NCI-H1436 (cell line): ENCODE data around the gene IFITM1.
"Not testable (repeated sequence)": the region's sequence is repeated elsewhere in the genome, so short reads cannot be mapped to it uniquely, and the experiment has no call there.

Experiments used
- DNase-seq: peaks from one replicate; lab custom pipeline; 2025; lab: John Stamatoyannopoulos, UW

IFITM1 gene

DNA sequence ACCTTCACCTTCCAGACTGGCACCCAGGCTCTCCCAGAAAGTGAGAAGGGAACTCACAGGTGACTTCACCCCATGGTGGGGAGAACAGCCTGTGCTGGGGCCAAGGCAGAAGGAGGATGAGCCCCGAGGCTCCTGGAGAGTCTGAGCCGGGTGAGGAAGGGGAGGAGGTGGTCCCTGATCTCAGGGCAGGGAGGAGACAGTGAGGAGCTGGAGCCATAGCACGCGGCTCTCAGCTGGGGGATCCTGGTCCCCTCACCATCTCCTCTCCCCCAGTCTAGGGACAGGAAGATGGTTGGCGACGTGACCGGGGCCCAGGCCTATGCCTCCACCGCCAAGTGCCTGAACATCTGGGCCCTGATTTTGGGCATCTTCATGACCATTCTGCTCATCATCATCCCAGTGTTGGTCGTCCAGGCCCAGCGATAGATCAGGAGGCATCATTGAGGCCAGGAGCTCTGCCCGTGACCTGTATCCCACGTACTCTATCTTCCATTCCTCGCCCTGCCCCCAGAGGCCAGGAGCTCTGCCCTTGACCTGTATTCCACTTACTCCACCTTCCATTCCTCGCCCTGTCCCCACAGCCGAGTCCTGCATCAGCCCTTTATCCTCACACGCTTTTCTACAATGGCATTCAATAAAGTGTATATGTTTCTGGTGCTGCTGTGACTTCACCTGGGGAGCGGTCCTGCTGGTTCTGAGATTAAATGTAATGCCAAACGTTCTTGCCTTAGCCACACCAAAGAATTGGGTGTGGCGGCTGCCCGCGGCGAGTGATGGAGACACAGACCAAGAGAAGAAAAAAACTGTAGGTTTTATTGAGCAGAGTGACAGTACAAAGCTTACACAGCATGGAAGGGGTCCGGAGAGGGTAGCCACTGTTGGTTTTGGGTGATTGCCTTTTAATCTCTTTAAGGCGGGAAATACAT lies 4.8 kb upstream of the IFITM1 start:
- DNase-seq: not testable (repeated sequence)

DNA sequence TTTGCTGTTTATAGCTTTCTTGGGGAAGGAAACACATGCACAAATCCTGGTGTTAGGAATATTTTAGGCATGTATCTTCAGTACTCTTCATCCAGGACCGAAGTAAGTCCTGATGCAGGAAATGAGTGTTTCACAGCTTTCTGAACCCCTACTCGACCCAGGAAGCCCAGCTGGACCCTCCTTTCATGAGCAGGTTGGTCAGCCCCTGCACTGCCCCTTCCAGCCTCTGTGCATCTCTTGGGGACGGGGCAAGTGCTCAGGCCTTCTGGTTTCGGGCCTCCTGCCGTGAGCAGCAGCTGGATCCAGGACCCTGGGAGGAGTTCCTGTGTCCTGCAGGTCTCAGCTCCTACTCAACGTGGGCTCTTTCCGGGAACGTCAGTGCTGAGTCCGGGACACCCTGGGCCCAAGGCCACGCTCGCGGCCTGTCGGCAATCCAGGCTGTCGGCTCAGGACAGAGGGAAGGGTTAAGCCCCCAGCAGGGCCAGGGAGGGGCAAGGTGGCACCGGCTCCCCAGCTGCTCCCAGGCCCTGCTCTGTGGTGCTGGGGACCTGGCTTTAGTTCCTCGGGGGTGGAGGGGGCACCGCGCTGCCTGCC lies 3.8 kb upstream of the IFITM1 start:
- not testable (repeated sequence) for DNase-seq

DNA sequence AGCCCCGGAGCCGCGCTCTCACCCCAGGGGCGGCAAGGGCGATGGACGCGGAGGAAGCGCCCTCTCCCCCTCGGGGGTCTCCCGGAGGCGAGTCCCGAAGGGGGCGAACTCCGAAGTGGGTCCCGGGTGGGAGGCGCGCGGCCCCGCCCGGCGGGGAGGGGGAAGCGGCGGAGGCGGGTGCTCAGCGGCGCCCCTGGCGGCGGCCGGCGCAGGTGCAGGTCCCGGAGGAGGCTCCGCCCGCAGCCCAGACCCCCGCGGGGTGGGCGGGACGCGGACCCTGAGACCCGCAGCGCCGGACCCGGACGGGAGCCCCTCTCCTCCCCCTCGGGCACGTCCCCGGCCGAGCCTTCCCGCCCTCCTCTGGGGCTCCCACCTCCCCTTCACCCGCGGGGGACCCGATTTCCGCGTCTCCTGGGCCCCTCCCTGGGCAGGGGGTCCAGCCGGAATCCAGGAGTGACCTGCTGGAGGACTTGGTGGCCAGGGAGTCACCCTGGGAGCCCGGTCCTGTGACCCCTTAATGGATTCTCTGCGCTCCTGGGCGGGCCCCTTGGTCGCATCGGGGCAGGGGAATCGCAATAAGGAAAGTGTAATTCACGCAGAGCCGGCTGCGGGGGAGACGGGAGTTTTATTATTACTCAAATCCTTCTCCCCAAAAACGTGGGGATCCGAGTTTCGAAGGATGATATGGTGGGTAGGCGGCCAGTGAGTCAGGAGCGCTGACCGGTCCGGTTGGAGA lies 2.7 kb upstream of the IFITM1 start:
- not testable (repeated sequence) for DNase-seq

DNA sequence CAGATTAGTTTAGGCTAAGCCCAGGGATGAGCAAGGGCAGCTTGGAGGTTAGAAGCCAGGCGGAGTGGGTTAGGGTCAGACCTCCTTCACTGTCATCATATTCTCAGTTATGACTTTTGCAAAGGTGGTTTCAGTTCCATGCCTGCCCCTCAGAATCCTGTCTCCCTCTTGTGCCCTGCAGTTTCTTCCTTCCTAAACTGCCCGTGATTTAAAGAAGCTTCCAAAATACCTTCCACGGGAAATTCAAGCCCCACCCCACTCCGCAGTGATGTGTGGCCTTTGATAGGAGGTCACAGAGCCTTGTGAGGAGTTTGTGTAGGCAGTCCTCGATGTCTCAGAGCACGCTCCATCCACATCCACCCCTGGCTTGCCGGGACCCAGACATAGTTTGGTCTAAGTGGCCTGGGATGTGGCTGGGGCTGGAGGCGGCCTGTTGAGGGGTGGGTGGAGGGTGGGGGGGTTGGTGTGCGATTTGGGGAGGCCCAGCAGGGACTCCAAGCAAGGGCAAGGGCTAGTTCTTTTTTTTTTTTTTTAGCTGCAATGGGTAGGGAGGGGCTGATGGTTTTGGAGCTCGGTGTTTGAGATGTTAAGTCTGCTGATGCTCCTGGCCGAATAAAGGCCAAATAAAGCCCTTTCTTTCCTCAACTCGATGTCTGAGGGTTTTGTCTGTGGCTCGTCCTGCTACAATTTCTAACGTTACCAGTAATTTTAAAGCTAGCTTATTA lies 1.6 kb upstream of the IFITM1 start:
- DNase-seq: no peak

DNA sequence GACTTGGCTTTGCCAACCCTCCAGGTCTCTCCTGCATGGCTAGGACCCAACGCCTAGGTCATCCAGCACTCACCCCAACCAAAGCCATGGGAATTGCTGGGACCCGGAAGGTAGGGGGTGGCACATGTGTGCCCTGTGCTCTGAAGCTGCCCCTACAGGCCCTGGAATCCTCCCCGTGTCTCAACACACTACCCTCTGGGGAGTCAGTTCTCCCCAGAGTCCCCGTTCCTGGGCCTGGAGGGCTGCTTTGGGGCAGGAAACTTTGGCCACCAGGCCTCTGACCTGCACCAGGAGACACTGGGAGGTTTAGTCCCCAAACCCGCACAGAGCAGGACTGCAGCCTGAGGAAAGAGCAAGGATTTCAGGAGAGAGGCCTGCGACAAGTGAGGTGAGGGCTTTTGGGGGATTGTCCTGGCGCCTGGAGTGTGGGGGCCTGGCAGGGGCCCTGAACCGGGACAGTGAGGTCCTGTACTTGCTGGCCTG lies 495 bp upstream of the IFITM1 start:
- no peak for DNase-seq

DNA sequence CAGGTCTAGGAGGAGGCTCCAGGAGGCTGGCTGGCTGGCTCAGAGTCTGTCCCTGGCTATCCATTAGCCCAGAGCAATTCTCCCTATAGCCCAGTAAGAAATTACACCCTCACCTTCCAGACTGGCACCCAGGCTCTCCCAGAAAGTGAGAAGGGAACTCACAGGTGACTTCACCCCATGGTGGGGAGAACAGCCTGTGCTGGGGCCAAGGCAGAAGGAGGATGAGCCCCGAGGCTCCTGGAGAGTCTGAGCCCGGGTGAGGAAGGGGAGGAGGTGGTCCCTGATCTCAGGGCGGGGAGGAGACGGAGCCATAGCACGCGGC lies 675 bp downstream of the IFITM1 start:
- not testable (repeated sequence) for DNase-seq

DNA sequence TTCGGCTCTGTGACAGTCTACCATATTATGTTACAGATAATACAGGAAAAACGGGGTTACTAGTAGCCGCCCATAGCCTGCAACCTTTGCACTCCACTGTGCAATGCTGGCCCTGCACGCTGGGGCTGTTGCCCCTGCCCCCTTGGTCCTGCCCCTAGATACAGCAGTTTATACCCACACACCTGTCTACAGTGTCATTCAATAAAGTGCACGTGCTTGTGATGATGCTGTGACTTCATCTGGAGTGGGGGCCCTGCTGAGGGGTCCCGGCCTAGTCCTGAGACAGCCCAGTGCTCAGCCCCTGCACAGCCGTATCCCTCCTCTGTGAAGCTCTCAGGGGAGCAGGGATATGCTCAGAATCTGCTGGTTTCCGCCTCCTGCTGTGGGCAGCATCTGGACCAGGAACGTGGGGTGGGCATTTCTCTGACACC lies 1.2 kb downstream of the IFITM1 start:
- no peak for DNase-seq

DNA sequence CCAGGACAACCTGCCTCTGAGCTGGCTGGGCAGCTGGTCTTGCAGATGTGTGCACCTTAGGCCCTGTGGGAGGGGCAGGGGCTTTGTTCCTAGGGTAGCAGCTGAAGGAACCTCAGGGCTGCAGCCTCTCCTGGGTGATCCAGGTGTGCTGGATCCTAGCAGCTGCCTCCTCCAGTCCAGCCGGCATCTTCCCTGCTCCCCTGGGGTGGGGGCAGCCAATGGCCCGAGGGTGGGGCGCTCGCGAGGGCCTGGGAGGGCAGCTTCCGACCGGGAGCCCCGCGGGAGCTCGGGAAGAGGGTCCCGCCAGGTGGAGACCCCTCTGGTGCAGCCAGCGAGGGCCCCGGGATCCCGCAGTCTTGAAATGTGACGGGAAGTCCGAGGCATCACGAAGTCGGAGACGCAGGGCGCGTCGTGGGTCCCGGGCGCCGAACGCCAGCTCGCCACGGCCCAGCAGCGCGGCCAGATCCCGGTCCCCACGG lies 1.7 kb downstream of the IFITM1 start:
- no peak for DNase-seq

DNA sequence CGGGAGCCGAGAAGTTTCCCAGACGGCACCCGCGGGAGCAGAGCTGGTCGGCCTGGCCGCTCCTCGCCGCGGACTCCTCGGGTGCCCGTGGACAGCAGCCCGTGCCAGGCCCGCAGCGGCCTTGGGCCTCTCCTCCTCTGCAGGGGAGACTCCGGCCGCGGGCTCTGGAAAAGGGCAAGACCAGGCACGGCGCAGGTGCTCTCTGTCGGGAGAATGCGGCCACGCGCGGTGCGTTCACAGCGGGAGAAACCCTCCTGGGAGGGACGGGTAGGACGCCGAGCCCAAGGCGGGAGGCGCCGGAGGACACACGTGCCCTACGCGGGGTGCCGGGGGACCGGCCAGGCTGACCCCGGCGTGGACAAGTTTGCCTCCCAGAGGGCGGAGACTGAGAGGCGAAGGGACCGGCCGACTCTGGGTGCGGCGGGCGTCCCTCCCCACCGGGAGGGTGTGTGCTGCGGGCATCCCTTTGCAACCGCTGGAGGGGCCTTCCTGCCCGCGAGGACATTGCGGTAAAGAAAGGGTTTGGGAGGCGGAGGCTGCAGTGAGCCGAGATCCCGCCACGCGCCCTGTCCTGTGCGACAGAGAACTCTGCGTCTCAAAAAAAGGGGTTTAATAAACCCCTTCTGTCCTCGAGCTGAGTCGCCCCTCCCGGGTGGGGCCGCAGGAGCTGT lies 2.3 kb downstream of the IFITM1 start:
- DNase-seq: no peak

DNA sequence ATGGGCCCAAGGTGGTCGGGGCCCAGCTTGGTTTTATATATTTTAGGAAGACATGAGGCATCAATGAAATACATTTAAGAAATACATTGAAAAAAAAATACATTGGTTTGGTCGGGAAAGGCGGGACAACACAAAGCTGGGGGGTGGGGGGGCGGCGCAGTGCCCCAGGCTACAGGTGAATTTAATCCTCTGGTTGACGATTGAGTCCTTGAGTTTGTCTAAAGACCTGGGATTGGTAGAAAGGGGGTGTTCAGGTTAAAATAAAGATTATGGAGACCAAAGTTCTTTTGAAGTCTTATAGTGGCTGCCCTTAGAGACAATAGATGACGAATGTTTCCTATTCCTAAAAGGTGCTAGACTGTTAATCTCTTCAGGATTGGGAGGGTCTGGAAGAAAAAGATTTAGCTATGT lies 3.1 kb downstream of the IFITM1 start:
- no peak for DNase-seq

DNA sequence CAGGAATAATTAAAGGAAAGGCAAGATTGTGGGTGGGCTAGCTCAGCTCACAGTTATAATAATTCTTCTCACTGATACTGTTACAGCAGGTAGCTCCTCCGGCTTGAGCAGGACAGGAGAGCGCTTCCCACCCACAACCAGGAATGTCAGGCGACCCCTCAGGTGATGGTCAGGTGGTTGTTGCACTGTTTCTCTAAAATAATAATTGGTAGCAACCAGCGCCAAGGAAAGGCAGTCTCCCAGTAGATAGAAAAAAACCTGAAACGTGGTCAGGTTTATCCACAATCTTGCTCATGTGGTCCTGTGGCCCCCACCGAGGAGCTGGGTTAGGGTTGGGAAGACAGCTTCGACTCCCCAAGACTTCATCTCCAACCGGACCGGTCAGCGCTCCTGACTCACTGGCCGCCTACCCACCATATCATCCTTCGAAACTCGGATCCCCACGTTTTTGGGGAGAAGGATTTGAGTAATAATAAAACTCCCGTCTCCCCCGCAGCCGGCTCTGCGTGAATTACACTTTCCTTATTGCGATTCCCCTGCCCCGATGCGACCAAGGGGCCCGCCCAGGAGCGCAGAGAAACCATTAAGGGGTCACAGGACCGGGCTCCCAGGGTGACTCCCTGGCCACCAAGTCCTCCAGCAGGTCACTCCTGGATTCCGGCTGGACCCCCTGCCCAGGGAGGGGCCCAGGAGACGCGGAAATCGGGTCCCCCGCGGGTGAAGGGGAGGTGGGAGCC lies 4.0 kb downstream of the IFITM1 start:
- DNase-seq: not testable (repeated sequence)

DNA sequence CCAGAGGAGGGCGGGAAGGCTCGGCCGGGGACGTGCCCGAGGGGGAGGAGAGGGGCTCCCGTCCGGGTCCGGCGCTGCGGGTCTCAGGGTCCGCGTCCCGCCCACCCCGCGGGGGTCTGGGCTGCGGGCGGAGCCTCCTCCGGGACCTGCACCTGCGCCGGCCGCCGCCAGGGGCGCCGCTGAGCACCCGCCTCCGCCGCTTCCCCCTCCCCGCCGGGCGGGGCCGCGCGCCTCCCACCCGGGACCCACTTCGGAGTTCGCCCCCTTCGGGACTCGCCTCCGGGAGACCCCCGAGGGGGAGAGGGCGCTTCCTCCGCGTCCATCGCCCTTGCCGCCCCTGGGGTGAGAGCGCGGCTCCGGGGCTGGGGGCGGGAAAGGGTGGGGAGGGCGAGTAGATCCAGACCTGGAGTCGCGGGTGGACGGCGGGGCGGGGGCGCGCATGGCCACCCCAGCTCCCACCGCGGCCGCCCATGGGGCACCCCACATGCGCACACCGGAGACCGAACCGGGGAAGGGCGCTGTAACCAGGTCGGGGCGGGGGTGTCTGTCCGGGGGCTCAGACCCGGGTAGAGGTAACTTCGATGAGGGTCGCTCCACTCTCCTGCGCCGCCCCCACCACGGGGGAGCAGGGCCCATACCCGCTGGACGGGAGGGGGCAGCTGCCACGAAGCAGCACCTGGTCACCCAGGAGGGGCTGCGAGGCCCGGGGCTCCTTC lies 4.7 kb downstream of the IFITM1 start:
- DNase-seq: not testable (repeated sequence)

DNA sequence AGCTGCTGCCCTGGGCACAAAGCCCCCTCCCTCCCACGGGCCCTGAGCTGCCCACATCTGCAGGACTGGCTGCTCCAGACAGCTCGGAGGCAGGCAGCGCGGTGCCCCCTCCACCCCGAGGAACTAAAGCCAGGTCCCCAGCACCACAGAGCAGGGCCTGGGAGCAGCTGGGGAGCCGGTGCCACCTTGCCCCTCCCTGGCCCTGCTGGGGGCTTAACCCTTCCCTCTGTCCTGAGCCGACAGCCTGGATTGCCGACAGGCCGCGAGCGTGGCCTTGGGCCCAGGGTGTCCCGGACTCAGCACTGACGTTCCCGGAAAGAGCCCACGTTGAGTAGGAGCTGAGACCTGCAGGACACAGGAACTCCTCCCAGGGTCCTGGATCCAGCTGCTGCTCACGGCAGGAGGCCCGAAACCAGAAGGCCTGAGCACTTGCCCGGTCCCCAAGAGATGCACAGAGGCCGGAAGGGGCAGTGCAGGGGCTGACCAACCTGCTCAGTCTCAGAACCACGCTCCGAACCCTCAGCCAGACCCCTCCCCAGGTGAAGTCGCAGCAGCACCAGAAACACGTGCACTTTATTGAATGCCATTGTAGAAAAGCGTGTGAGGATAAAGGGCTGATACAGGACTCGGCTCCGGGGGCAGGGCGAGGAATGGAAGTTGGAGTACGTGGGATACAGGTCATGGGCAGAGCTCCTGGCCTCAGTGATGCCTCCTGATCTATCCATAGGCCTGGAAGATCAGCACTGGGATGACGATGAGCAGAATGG lies 5.5 kb downstream of the IFITM1 start:
- DNase-seq: not testable (repeated sequence)

DNA sequence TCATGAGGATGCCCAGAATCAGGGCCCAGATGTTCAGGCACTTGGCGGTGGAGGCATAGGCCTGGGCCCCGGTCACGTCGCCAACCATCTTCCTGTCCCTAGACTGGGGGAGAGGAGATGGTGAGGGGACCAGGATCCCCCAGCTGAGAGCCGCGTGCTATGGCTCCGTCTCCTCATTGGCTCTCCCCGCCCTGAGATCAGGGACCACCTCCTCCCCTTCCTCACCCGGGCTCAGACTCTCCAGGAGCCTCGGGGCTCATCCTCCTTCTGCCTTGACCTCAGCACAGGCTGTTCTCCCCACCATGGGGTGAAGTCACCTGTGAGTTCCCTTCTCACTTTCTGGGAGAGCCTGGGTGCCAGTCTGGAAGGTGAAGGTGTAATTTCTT lies 6.0 kb downstream of the IFITM1 start:
- DNase-seq: not testable (repeated sequence)

DNA sequence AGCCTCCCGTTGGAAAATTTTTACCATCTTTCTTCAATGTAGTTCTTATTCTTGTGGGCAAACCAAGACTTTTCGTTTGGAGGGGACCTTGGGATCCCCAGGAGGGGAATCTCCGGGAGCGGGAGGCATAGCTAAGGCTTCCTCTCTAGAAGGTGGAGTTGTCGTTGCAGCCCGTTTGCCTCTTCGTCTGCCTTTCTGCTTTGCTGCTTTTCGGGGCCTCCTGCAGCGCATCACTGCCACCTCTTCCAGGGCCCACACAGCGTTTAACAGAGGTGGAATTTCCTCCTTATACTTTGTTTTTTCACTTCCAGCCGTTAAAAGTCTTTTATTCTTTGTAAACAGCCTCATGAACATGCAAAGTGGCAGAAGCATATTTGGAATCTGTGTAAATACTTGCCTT lies 10.3 kb downstream of the IFITM1 start:
- DNase-seq: no peak

DNA sequence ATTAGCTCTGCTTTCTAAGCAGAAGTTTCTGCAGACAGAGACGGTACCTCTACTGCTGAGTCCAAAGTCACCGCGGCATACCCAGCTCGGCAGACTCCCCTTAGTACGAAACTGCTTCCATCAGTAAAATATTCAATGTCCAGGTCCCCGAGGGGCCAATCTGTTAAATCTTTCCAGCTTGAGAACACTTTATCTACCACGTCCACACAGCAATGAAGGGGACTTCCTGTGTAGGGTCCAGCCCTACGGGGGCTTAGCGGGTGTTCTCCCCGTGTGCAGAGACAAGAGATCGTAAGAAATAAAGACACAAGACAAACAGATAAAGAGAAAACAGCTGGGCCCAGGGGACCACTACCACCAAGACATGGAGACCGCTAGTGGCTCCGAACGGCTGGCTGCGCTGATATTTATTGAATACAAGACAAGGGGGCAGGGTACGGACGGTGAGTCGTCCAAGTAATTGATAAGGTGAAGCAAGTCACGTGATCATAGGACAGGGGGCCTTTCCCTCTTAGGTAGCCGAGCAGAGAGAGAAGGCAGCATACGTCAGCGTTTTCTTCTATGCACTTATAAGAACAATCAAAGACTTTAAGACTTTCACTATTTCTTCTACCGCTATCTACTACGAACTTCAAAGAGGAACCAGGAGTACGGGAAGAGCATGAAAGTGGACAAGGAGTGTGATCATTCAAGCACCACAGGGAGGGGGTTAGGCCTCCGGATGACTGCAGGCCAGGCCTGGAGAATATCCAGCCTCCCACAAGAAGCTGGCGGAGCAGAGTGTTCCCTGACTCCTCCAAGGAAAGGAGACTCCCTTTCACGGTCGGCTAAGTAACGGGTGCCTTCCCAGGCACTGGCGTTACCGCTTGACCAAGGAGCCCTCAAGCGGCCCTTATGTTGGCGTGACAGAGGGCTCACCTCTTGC lies 11.0 kb downstream of the IFITM1 start:
- not testable (repeated sequence) for DNase-seq

DNA sequence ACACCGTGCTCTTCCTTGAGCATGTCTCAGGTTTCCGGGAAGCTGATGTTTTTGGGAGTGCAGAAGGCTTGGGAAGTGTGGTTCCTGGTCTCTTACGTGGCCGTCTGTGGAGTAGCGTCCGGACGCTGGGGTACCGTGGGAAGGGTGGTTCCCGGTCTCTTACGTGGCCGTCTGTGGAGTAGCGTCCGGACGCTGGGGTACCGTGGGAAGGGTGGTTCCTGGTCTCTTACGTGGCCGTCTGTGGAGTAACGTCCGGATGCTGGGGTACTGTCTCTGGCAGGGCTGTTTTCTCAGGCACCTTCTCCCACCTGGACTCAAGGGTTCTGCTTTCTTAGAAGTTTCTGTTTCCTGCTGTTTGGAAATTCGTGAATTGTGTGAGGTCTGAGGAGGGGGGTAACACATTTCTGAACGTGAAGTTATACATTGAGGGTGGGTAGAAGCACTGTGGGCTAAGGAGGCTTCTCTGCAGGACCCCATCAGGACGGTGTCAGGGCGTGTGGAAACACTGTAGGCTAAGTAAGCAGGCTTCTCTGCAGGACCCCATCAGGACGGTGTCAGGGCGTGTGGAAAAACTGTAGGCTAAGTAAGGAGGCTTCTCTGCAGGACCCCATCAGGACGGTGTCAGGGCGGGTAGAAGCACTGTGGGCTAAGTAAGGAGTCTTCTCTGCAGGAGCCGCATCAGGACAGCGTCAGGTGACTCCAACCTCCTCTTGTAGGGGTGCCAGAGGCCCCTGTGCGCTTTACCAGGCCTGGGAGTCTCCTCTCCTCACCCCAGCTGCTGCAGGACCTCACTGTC lies 12.2 kb downstream of the IFITM1 start:
- DNase-seq: no peak

DNA sequence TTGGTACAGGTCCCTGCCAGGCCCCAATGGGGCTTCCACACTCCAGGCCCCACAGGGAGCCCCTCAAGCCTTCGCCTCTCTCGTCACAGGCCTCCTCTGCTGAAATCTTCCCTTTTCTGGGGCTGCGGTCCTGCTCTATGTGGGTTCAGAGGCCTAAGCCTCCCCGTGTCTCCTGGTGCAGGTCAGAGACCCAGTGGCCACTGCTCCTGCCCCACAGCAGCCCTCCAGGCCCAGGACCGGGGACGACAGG lies 12.7 kb downstream of the IFITM1 start:
- DNase-seq: no peak
